HG03571 (cell line): ENCODE measurements around the gene PON3.
"Not testable (repeated sequence)": the region's sequence is repeated elsewhere in the genome, so short reads cannot be mapped to it uniquely, and the experiment has no call there.

Experiments
- ATAC-seq: cut with Tn5 transposase; IDR thresholded peaks from one replicate; pipeline ENCODE4 v1.9.1; 2021; ENCODE audit not compliant: unreplicated experiment

Gene PON3

DNA sequence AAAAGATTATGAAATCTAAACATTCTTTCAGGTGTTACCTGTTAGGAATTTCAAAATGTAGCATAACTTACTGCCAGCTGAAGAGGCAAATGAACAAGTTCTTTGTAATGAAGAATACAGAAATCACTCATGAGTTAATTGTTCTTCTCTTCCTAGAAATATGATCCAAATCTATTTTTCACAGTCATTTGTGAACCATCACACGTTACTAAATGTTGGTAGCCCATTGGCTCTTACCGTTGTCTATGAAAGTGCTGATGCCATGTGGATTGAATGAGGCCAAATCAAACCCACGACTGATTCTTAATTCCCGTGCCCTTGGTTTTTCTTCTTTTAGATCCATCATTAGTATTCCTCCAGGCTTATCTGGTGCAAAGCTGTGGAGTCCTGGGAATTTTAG, 15.9 kb upstream of the PON3 start:
- ATAC-seq: no peak

DNA sequence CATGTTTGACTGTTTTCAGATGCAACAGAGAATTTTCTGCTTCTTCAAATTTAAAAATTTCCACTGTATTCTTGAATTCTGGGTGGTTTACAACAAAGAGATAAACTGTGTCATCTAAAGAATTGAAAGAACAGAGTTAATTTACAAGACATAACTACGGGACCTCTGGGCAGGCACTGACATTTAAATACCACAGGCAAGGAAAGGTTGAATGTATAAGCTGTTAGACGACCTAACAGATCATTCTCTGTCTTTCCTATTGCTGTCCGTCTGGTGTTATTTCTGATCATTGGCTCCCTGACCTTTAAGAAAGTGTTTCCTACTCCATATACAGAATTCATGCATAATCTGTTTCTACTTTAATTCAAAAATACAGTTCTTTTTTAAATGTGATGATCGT, 15.5 kb upstream of the PON3 start:
- ATAC-seq: no peak

DNA sequence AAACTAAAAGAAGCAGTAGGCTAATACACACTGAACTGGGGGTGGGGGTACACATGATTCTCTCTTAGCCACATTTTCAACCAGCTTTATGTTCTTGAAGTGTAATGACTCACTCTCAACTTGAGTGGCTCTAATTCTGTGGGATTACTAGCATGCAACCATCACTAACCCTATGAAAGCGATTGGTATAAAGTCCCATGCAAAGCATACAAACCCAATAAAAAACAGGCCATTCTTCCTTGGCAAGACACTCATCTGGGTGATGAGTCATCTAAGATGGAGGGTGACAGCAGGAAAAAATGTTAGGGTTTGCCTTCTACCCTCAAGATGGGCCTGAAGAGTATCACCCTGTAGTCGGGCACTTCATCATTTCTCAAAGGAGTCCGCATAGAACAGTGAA, 14.9 kb upstream of the PON3 start:
- ATAC-seq: no peak

DNA sequence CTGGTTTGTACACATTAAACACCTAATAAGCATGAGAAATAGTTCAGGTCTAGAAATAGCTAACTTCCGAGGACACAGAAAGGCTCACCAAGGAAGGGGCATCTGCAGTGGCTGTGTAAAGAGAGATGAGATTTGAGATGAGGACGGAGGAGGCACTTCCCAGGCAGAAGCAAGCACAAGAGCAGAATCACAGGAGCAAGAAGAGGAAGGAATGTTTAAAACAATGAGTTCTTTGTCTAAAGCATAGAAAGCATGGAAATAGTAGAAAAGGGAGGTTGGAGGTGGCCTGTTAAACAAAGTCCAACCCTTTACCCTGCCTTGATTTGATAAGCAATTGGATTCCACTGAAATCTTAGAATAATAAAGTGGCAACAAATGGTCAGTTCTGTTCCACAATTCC, 11.6 kb upstream of the PON3 start:
- ATAC-seq: no peak

DNA sequence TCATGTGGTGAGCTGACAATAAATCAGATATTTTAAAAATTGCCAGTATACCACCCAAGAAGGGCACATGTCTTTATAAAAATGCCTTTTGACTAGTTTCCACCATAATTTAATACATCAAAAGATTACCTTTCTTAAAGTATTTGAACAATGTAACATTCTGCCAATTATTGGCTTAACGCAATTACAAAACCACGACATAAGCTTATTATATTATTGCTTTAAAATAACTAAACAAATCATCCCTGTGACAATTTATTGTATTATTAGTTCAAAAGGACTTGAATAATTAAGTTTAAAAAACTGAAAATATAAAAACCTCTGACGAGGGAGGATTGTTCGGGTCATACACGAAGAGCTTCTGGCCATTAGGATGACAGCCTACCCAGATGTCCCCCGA, 9.6 kb upstream of the PON3 start:
- no peak for ATAC-seq

DNA sequence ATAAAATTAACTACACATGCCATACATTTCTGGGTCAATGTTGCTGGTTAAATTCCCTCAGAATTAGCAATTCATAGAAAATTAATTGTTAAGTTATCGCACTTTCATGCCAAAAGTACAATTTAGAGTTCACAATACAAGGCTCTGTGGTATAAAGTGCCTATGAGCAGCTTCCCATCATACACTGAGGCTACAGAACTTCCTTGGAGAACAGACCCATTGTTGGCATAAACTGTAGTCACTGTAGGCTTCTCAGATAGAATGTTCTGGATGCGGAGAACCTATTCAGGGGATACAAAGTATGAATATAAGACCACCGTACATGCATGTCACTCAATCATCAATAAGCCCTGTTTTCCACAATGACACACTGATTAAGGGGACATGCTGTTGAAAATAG, 9.0 kb upstream of the PON3 start:
- ATAC-seq: no peak

DNA sequence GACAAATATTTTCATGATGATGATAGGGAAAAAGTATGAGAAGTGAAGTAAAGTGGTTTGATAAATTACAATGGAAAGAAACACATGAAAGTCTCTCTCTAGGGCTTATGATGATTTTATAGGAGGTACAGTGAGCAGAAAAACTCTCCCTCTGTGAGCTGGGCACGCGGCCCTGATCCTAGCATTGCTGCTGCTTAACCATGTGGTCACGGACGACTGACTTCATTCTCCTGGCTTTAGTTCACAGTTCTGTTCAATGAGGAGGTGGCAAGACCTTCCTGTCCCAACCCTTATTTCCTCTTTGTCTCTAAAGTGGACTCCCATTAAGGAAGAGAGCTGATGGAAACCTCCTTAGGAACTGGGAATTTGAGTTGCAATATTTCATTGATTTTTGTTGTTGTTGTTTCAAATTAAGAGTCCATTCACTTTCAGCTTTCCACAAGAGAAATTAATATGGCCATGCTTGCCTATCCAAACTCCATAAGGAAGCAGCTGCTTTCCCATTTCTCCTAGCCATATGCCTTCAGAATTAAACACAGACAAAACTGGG, 8.2 kb upstream of the PON3 start:
- ATAC-seq: no peak

DNA sequence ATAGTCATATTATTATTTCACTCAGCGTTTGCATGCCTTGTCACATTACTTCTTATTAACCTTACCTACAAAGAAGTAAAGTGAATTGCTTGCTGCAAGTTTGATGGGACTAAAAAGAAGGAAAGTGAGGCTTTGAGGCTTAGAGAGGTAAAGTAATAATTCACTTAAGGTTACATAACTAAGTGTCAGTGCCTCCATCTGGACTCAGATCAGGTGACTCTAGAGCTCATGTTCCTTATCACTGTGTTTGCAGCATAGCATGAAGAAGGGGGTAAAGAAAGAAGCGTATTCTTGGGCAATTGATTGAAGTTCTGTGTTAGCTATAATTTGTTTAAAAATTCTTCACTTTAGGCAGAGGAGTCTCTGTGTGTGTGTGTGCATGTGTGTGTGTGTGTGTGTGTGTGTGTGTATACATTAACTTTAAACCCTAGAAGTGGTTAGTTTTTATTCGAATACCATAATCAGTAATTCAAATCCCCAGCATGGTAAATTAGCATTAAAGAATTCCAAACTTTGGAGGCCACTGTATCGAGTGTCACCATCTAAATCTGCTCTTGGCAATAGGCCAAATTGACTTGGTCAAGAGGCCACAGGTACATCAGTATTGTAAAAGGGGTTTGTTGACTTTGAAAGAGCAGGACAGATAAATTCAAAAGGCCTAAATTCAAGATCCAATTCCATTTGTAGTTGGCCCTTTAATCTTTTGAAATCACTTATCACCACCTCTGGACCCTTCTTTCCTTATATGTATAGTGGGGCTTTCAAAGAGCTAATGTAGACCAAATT, 2.2 kb upstream of the PON3 start:
- no peak for ATAC-seq

DNA sequence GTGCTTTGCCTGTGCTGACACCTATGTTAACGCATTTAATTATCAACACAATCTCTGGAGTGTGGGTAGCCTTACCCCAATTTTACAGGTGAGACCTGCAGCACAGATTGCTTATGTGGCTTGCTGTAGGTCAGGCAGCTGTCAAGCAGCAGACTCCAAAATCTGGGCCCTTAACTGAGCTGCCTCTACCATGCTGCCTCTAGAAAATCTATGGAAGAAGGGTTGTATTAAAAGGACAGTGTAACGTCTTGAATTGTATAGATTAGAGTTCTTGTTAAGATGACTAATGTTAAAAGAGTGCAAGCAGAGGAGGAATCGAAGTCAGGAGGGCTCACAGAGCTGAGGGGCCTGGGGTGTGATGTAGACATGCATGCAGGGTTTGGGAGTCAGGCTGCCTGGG, 1.2 kb upstream of the PON3 start:
- ATAC-seq: no peak

DNA sequence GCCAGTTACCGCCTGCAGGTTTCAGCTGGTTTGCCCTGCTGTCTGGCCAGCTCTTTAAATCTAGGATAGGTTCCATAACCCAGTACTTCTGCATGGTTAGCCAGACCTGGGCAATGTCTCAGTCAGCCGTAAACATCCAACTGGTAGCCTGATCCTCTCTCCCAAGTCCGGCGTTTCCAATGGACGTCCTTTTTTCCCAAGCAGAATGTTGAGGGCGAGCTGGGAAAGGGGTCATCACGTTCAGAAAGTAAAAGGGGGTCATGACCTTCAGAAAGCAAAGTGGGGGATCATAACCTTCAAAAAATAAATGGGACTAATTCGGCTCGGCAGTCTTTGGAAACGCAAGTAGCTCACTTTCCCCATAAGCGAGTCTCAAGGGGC, 430 bp downstream of the PON3 start:
- no peak for ATAC-seq

DNA sequence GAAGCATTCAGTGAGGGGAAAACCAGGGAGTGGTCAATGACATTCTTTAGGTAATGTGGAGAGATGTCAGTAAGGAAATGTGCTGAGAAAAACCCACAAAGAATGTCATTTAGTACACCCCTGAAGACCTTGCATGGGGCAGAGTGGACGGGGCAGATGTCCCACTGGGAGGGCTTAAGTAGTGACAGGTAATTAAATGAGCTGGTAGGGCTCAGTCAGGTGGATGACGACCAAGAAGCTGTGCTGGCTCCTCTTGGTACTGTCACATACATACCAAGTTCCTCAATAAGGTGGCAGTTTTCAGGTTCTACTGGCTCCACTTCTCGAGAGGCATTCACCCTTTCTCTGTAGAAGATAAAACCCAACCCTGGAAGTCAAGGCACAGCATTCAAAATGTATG, 1.8 kb downstream of the PON3 start:
- no peak for ATAC-seq

DNA sequence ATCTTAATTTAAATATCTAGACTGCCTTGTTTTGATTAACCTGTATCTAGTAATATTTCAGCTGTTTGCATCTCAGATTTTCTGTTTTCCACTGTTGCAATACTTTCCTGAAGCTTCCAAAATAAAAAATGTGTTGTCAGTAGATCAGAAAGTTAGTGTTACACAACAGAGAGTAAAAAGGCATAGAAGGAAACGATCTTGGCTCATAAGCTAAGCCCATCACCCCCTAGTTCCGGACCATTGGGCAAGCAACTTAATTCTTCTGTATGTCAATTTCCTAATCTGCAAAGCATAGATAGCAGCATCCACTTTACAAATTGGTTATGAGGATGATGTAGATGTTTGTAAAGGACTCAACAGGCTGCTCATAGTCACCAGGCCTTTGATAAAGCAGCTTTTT, 4.4 kb downstream of the PON3 start:
- no peak for ATAC-seq

DNA sequence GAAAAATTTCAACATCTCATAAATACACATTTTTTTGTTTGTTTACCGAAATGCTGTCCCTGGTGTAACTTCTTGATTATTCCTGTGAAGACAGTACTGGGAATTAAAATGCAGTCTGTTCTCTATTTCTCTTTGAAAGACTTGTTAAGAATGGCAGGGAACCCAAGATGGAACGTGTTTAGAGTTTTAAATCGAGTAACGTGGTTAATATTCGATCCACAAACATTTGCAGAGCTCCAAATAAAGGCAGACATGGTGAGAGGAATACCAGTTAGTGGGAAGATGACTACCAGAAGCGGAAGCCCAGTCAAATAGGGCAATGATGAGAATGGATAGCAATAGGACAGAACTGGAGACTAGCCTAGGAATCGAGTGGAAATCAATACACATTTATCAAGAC, 6.7 kb downstream of the PON3 start:
- ATAC-seq: no peak

DNA sequence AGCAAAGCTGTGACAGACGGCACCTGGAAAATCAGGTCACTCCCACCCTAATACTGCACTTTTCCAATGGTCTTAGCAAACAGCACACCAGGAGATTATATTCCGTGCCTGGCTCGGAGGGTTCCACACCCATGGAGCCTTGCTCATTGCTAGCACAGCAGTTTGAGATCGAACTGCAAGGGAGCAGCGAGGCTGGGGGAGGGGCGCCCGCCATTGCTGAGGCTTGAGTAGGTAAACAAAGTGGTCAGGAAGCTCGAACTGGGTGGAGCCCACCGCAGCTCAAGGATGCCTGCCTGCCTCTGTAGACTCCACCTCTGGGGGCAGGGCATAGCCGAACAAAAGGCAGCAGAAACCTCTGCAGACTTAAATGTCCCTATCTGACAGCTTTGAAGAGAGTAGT, 16.7 kb downstream of the PON3 start:
- not testable (repeated sequence) for ATAC-seq

DNA sequence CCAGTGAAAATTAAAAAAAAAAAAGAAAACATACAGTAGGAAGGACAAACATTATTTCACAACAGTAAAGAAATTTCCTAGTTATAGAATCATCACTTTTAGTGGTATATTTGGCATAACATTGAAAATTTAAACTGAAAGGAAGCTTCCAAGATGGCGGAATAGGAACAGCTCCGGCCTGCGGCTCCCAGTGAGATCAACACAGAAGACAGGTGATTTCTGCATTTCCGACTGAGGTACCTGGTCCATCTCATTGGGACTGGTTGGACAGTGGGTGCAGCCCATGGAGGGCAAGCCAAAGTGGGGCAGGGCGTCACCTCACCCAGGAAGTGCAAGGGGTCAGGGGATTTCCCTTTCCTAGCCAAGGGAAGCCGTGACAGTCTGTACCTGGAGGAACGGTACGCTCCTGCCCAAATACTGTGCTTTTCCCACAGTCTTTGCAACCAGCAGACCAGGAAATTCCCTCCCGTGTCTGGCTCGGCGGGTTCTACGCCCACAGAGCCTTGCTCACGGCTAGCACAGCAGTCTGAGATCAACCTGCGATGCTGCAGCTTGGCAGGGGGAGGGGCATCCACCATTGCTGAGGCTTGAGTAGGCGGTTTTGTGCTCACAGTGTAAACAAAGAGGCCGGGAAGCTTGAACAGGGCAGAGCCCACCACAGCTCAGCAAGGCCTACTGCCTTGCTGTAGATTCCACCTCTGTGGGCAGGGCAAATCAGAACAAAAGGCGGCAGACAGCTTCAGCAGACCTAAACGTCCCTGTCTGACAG, 19.4 kb downstream of the PON3 start:
- ATAC-seq: no peak

DNA sequence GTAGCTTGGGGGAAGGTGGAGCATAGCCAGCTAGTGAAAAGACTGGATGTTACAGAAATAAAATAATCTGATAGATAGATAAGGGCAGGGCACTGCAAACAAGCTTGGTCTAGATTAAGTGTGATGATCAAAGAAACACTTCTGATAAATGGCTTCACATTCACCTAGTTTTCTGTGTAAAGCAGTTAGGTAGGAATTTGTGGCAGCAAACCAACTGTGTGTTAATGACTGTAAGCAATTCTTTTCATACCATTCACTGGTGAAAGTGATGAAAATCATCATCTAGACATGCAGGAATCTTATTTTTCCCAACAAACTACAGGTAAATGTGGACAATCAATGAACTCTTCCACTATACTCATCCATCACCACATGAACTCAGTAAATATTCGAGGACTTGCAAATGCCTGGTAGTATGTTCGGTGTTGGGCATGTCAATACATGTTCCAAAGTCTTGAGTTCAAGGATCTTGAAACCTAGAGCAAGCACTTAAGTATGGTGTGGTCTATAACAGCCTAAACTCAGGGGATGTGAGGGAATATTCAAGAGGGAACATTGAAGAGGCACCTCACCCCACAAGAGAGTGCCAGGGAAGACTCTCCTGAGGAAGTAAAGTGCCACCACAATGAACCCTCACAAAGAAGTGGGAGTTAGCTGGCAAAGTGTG, 20.5 kb downstream of the PON3 start:
- ATAC-seq: no peak

DNA sequence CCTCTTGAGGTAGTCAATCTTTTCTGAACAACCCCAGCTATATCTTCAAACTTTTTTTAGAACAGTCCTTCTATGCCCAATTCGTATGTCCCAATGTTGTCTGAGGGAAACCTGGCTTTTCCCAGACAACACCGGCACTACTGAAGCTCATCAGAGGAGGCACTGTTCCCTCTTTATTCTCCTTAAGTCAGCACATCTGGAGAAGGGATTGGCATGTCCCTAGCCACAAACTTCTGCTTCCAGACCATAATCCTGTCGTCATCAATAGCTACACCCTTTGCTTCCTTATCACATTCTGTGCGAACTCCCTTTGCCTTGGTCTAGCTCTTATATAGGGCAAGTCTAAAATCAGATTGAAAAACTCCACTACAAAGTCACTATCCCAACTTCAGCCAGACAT, 22.9 kb downstream of the PON3 start:
- ATAC-seq: no peak

DNA sequence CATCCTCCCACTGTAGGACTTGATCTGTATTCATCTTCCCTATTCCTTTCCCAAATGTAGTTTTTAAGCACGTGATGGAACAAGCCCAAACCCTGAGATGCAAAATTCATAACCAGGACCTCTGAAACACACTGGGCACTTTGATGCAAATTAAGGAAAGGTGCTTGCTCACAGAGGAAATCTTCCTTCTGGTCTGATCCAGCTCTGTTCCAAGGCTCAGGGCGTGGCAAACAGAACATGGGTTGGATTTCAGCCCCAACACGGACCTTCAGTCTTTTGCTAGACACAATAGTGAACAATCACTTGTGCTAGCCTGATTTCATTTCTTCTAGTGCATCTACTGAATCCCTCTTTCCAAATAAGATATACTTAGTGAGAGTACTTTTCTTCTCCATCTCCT, 27.9 kb downstream of the PON3 start:
- ATAC-seq: no peak

DNA sequence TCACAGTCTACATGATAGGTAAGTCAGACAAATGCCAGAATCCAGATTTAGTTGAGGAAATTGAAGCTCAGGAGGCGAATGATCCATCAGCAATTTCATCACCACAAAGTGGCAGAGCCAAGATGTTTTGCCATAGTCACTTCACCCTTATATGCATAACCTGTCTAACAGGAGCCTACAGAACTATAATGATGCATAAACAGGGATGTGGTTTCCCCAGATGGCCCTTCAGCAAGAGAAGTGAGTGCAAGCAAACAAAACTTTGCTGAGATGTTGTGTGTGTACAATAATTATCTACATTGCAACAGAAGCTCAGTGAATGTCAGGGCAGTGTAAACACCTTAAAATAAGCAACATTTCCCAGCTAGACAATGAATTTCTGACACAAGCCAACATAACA, 28.6 kb downstream of the PON3 start:
- no peak for ATAC-seq

DNA sequence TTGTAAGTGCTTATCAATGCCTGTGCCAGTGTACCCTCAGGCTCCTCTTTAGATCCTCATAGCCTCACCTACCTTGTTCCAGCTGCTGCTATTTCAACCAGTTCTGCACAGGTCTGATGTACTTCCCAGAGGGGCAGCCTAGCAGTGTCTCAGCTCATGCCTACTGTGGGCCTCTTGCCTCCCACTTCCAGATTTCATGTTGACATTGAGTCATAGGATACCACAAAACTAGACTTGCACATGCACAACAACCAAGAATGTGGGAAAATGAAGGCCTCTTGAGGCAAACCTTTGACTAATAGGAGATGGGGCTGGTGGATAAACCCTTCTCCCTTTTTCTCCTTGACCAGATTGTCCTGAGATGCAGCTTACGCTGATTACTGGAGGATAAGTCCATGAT, 31.0 kb downstream of the PON3 start:
- no peak for ATAC-seq

DNA sequence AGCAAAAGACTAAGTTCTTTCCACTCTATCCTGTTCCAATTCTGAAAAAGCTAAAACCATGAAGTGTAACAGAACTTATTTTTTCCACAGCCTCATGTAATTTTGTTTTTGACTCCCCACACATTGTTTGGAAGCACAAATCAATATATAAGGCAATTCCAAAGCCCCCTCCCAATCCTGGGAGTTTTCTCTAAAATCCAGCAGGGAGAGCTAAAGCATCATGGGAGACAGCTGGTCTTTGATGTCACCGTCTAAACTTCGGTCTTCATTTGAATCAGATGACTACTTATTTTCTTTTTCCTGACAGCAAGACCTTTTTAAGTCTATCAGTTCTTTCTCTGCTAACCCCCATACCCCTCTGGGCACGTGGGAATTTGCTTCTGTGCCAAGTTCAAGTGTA, 38.6 kb downstream of the PON3 start:
- no peak for ATAC-seq
